ENCODE data around the gene TMEM61.

The TMEM61 gene

DNA sequence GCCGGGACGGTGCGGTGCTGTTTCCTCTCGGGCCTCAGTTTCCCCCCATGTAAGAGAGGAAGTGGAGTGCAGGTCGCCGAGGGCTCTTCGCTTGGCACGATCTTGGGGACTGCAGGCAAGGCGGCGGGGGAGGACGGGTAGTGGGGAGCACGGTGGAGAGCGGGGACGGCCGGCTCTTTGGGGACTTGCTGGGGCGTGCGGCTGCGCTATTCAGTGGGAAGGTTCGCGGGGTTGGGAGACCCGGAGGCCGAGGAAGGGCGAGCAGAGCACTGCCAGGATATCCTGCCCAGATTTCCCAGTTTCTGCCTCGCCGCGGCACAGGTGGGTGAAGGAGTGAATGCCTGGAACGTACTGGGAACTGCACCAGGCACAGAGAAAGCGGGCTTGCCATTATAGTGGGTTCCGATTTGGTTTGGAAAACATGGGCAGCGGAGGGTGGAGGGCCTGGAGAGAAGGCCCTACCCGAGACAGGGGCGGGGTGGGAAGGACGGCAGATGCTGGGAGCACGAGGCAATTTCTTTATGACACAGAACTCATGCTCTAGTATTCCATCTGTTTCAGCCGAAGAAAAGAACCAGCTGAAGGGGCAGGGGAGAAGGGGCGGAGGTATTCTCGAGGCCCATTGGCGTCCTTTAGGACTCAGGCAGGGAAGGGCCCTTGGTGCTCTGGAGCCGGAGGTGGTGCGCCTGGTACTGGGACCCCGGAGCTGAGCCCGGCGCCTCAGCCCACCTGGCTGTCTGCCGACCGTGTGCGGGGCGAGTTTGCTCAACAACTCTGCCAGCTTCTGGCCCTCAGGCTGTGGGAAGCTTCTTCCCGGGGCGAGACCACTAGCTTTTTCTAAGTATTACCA lies 59.9 kb downstream of the TMEM61 start:
- no peak for DNase-seq

DNA sequence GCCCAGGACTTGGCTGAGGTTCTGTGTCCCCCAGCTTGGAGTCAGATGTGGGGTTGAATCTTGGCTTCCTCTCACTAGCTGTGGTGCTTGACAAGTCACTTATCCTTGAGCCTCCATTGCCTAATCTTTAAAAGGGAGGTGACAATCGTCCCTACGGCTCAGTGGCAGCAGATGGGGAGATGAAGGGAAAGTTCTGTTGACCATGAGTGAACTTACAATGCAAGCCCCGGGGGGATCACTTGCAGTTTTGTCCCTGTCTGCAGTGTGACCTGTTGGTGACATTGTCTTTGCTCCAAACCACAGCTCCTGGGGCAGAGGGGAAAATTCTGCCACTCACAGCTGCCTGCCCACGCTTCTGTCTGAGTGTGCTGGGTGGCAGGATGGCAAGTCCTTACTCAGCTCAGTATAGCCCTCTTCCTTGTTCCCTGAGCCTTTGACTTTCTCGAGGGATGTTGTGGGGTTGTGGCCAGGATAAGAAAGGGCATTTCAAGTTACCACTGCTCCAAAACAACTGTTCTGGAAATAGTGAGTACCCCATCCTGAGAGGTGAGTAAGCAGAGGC lies 60.6 kb downstream of the TMEM61 start:
- no peak for DNase-seq

DNA sequence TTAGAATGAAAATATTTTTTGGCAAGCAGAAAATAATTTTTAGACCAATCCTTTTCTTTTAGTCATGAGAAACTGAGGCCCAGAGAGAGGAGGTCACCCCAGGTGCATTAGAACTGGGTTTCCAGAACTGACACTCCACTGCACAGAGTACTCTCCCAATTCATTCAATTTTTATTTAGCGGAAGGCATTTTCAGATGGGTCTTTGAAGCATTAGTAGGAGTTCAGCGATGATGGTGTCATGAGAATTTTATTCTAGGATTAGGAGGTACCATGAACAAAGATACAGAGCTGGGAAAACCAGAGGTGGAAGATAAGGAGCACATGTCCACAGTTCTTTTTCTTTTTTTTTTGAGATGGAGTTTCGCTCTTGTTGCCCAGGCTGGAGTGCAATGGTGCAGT lies 61.2 kb downstream of the TMEM61 start:
- DNase-seq: no peak

Measured in activated CD4-positive, alpha-beta T cell treated with anti-CD3 and anti-CD28 coated beads for 1 hour (primary cell).